ENCODE measurements around the gene MED16.
"Not testable (repeated sequence)": the region's sequence is repeated elsewhere in the genome, so short reads cannot be mapped to it uniquely, and the experiment has no call there.

Gene MED16

DNA sequence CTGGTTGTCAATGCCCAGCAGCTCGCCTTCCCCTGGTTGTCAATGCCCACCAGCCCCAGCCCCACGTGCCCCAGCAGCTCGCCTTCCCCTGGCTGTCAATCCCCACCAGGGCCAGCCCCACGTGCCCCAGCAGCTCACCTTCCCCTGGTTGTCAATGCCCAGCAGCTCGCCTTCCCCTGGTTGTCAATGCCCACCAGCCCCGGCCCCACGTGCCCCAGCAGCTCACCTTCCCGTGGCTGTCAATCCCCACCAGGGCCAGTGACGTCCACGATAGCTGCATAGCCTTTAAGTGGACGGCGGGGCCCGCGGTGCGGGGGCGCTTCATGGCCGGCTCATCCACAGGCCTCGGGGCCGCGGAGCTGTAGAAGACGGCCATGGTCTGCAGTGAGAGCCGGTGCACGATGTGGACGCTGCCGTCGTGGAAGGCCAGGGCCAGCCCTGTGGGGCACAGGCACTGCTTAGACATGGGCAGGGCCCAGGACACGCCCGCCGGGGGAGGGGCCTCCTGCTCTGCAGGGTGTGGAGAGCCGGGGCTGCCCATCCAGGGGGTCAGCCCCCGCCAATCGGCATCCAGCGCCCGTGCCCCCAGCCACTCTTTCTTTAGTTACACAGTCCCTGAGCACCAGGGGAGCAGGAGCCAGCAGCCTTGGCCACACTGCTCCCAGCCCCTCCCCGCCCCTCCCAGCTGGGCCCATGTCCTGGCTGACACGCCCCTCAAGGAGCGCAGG lies 13.1 kb downstream of the MED16 start:
- no peaks in the 10 kb centered on the region for H3K4me1 ChIP-seq (ENCODE audit: control insufficient read depth, low read depth, low read length)
- H3K36me3 ChIP-seq (ENCODE audit: control insufficient read depth, low read depth, low read length) = peaks cover 17% of the 10 kb centered on the region
- H3K9me3 ChIP-seq (ENCODE audit: control insufficient read depth, low read depth, low read length) = no peaks in the 10 kb centered on the region
- H3K27me3 ChIP-seq (ENCODE audit: control insufficient read depth, insufficient read depth, low read length) = no peaks in the 10 kb centered on the region
- no peak overlapping the region for H3K27ac ChIP-seq (ENCODE audit: low read length)
- no peak overlapping the region for H3K9ac ChIP-seq (ENCODE audit: low read length)
- H3K4me3 ChIP-seq (ENCODE audit: low read length) = no peak overlapping the region

DNA sequence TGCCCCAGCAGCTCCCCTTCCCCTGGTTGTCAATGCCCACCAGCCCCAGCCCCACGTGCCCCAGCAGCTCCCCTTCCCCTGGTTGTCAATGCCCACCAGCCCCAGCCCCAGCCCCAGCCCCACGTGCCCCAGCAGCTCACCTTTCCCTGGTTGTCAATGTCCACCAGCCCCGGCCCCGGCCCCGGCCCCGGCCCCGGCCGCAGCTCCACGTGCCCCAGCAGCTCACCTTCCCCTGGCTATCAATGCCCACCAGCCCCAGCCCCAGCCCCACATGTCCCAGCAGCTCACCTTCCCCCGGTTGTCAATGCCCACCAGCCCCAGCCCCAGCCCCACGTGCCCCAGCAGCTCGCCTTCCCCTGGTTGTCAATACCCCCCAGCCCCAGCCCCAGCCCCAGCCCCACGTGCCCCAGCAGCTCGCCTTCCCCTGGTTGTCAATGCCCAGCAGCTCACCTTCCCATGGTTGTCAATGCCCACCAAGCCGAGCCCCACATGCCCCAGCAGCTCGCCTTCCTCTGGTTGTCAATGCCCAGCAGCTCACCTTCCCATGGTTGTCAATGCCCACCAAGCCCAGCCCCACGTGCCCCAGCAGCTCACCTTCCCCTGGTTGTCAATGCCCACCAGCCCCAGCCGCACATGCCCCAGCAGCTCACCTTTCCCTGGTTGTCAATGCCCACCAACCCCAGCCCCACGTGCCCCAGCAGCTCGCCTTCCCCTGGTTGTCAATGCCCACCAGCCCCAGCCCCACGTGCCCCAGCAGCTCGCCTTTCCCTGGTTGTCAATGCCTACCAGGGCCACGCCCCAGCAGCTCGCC lies 14.0 kb downstream of the MED16 start:
- H3K36me3 ChIP-seq (ENCODE audit: control insufficient read depth, low read depth, low read length) = peaks cover 17% of the 10 kb centered on the region
- not testable (repeated sequence) for H3K27me3 ChIP-seq (ENCODE audit: control insufficient read depth, insufficient read depth, low read length); H3K9ac ChIP-seq (ENCODE audit: low read length); H3K9me3 ChIP-seq (ENCODE audit: control insufficient read depth, low read depth, low read length); H3K4me3 ChIP-seq (ENCODE audit: low read length); H3K27ac ChIP-seq (ENCODE audit: low read length); H3K4me1 ChIP-seq (ENCODE audit: control insufficient read depth, low read depth, low read length)

- H3K36me3 ChIP-seq (ENCODE audit: control insufficient read depth, low read depth, low read length) = peaks cover 17% of the 10 kb centered on the region
Measured at GRCh38 chr19:877992-878660, 14.9 kb downstream of the MED16 start.

DNA sequence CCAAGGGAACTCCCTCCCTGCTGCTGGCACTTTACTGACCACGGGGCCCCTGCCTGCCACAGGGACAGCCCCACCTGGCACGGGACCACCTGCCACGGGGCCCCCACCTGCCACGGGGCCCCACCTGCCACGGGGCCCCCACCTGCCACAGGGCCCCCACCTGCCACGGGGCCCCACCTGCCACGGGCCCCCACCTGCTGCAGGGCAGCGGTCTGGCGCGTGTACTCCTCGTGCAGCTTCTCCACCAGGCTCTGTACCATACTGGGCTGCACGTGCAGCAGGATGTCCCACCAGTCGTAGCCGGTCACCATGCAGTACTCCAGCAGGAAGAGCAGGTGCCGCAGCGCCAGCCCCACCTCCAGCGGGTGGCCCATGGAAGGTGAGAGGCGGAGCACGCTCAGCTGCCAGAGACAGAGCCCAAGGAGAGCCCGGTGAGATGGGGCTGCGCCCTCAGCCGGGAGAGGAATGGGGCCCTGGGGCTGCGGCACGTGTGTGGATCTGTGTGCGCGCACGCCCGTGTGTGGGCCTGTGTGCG lies 16.1 kb downstream of the MED16 start:
- no peaks in the 10 kb centered on the region for H3K9me3 ChIP-seq (ENCODE audit: control insufficient read depth, low read depth, low read length)
- no peak overlapping the region for H3K9ac ChIP-seq (ENCODE audit: low read length)
- H3K27ac ChIP-seq (ENCODE audit: low read length) = no peak overlapping the region
- H3K27me3 ChIP-seq (ENCODE audit: control insufficient read depth, insufficient read depth, low read length) = no peaks in the 10 kb centered on the region
- peaks cover 15% of the 10 kb centered on the region for H3K36me3 ChIP-seq (ENCODE audit: control insufficient read depth, low read depth, low read length)
- H3K4me3 ChIP-seq (ENCODE audit: low read length) = no peak overlapping the region
- no peaks in the 10 kb centered on the region for H3K4me1 ChIP-seq (ENCODE audit: control insufficient read depth, low read depth, low read length)

More at GRCh38 chr19:877992-878660, 14.9 kb downstream of the MED16 start:
- not testable (repeated sequence) for H3K27ac ChIP-seq (ENCODE audit: low read length); H3K27me3 ChIP-seq (ENCODE audit: control insufficient read depth, insufficient read depth, low read length); H3K9me3 ChIP-seq (ENCODE audit: control insufficient read depth, low read depth, low read length); H3K4me1 ChIP-seq (ENCODE audit: control insufficient read depth, low read depth, low read length); H3K9ac ChIP-seq (ENCODE audit: low read length); H3K4me3 ChIP-seq (ENCODE audit: low read length)

DNA sequence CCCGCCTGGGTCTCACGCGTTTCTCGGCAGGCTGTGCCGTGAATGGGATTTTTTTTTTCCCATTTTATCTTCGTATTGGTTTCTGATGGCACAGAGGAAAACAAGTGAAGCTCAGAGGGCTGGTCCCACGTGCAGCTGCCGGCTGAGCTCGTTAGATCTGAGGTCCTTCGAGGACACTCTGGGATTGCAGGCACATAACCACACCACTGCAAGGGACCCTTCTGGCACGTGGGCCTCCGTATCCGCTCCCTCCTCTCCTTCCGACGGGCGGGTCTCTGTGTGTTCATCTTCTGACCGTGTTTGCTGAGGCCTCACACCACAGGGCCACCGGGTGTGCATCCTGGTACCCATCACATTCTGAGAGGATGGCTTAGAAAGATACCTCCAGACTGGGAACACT lies 16.9 kb downstream of the MED16 start:
- Histone ChIP-seq H3K9ac (ENCODE audit: low read length) (no peak overlapping the region), H3K9me3 (ENCODE audit: control insufficient read depth, low read depth, low read length) (no peaks in the 10 kb centered on the region), H3K27me3 (ENCODE audit: control insufficient read depth, insufficient read depth, low read length) (no peaks in the 10 kb centered on the region), H3K4me3 (ENCODE audit: low read length) (no peak overlapping the region), H3K27ac (ENCODE audit: low read length) (no peak overlapping the region), H3K36me3 (ENCODE audit: control insufficient read depth, low read depth, low read length) (peaks cover 10% of the 10 kb centered on the region), H3K4me1 (ENCODE audit: control insufficient read depth, low read depth, low read length) (no peaks in the 10 kb centered on the region)

DNA sequence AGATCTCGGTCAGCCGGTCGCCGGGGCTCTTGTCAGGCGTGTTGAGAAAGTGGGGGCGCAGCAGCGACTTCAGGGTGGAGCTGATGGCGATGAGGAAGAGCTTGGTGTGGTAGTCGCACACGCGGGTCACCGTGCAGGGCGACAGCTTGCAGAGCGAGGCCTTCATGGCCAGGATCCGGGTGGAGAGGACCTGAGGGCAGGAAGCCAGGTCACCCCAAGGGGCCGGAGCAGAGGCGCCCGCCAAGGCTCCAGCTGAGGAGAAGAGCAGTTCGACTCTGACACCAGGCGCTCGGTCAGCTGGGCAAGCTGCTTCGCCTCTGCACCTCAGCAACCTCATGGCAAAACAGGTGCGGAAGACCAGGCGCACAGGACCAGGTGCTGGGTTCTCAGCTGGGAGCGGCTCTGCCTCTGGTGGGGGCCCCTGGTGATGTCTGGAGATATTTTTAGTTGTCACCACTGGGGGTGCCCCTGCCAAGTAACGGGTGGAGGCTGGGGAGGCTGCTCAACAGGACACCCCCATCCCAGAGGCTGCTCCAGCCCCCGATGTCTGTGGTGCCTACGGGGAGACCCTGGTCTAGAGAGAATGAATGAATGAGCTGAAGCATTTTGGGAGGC lies 17.6 kb downstream of the MED16 start:
- Histone ChIP-seq H3K9ac (ENCODE audit: low read length) (no peak overlapping the region), H3K4me1 (ENCODE audit: control insufficient read depth, low read depth, low read length) (no peaks in the 10 kb centered on the region), H3K9me3 (ENCODE audit: control insufficient read depth, low read depth, low read length) (no peaks in the 10 kb centered on the region), H3K36me3 (ENCODE audit: control insufficient read depth, low read depth, low read length) (peaks cover 8% of the 10 kb centered on the region), H3K27me3 (ENCODE audit: control insufficient read depth, insufficient read depth, low read length) (no peaks in the 10 kb centered on the region), H3K4me3 (ENCODE audit: low read length) (no peak overlapping the region), H3K27ac (ENCODE audit: low read length) (no peak overlapping the region)

DNA sequence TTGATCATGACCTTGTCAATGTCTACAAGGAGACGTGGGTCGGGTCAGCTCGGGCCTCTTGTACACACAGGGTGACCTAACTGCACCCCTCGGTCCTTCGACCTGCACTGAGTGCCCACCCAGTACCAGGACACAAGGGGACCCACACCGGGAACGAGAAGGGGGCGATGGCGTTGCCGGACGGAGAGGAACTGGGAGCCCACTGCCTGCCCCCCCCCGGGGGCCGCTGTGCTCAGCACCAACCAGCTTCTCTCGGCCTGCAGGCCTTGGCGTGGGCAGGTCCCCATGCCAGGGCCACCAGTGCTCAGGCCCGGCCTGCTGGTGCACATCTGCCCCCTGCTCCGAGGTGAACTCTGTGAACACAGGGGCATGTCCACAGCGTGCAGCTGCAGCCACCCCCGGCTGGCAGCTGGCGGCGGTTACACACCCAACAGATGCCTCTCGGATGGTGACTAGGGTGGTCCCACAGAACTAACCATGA lies 19.4 kb downstream of the MED16 start:
- H3K9ac ChIP-seq (ENCODE audit: low read length) = no peak overlapping the region
- no peak overlapping the region for H3K4me3 ChIP-seq (ENCODE audit: low read length)
- H3K9me3 ChIP-seq (ENCODE audit: control insufficient read depth, low read depth, low read length) = no peaks in the 10 kb centered on the region
- H3K27ac ChIP-seq (ENCODE audit: low read length) = no peak overlapping the region
- no peaks in the 10 kb centered on the region for H3K27me3 ChIP-seq (ENCODE audit: control insufficient read depth, insufficient read depth, low read length)
- peaks cover 13% of the 10 kb centered on the region for H3K36me3 ChIP-seq (ENCODE audit: control insufficient read depth, low read depth, low read length)
- no peaks in the 10 kb centered on the region for H3K4me1 ChIP-seq (ENCODE audit: control insufficient read depth, low read depth, low read length)

DNA sequence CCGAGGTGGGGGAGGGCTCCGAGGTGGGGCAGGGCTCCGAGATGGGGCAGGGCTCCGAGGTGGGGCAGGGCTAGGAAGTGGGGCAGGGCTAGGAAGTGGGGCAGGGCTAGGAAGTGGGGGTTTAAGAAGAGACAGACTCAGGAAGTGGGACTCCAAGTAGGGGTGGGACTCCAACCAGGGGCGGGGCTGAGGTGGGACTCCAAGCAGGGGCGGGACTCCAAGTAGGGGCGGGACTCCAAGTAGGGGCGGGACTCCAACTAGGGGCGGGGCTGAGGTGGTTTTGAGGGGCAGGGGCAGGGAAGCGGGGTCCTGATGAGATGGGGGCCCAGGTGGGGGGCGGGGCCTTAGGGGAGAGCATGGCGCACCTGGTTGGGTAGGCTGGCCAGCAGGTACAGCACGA lies 19.9 kb downstream of the MED16 start:
- Histone ChIP-seq H3K9me3 (ENCODE audit: control insufficient read depth, low read depth, low read length) (no peaks in the 10 kb centered on the region), H3K4me1 (ENCODE audit: control insufficient read depth, low read depth, low read length) (no peaks in the 10 kb centered on the region), H3K4me3 (ENCODE audit: low read length) (no peak overlapping the region), H3K36me3 (ENCODE audit: control insufficient read depth, low read depth, low read length) (peaks cover 14% of the 10 kb centered on the region), H3K27ac (ENCODE audit: low read length) (no peak overlapping the region), H3K9ac (ENCODE audit: low read length) (no peak overlapping the region), H3K27me3 (ENCODE audit: control insufficient read depth, insufficient read depth, low read length) (no peaks in the 10 kb centered on the region)

DNA sequence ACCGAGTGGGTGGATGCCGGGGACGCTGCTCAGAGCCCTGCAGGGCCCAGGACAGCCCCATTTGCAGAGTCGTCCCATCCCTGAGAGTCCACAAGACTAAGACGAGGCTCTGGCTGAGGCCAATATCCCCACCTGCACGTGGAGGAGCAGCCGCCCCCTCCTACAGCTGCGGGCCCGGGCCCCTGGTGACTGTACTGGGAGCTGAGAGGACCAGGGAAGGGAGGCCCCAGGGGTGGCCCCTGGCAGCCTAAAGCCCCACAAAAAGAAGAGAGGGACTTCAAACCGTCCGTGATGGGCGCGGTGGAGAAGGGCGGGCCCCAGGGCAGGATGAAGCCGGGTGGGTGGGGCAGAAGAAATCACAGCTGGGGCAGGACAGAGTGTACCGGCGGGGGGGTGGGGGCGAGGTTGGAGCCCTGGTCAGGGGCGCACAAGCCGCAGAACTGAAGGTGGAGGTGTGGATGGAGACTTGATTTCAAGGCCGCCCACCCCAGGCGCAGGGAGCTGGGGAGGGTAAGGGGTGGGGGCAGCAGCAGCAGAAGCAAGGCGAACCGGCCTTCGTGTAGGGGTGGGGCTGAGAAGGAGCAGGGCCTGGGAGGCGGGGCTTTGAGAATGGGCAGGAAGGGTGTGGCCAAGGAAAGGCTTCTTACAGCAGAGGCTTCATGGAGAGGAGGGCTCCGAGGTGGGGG lies 20.6 kb downstream of the MED16 start:
- Histone ChIP-seq H3K9me3 (ENCODE audit: control insufficient read depth, low read depth, low read length) (no peaks in the 10 kb centered on the region), H3K4me1 (ENCODE audit: control insufficient read depth, low read depth, low read length) (peaks cover 4% of the 10 kb centered on the region), H3K27me3 (ENCODE audit: control insufficient read depth, insufficient read depth, low read length) (no peaks in the 10 kb centered on the region), H3K4me3 (ENCODE audit: low read length) (no peak overlapping the region), H3K36me3 (ENCODE audit: control insufficient read depth, low read depth, low read length) (peaks cover 14% of the 10 kb centered on the region), H3K27ac (ENCODE audit: low read length) (no peak overlapping the region), H3K9ac (ENCODE audit: low read length) (no peak overlapping the region)

- Histone ChIP-seq H3K9me3 (ENCODE audit: control insufficient read depth, low read depth, low read length) (no peaks in the 10 kb centered on the region), H3K9ac (ENCODE audit: low read length) (no peak overlapping the region), H3K4me1 (ENCODE audit: control insufficient read depth, low read depth, low read length) (peaks cover 5% of the 10 kb centered on the region), H3K27ac (ENCODE audit: low read length) (no peak overlapping the region), H3K27me3 (ENCODE audit: control insufficient read depth, insufficient read depth, low read length) (no peaks in the 10 kb centered on the region), H3K36me3 (ENCODE audit: control insufficient read depth, low read depth, low read length) (peaks cover 14% of the 10 kb centered on the region), H3K4me3 (ENCODE audit: low read length) (no peak overlapping the region)
Measured at GRCh38 chr19:871446-872265, 21.3 kb downstream of the MED16 start.
